SK-N-SH (cell line): ENCODE data around the gene IRX2. TPM values are rescaled to one million over a fixed set of nuclear protein-coding genes. Genes with fewer than 3 reads are reported as not detected.

Source experiments
- CTCF ChIA-PET: fragments of 300-600, 350-600 bp; formaldehyde crosslinking; extraction: SDS; loops from one replicate; lab custom pipeline; 2021; lab: Yijun Ruan, JAX
- POLR2A ChIA-PET: fragments of 350-600 bp; sonication (Branson Sonifier 250); formaldehyde crosslinking; extraction: SDS; loops from one replicate; lab custom pipeline; 2020; ENCODE audit warnings: antibody characterized with exemption, inconsistent platforms; lab: Yijun Ruan, JAX
- DNase-seq: peaks from one replicate; pipeline ENCODE4 v3.0.0; 2012
- H2AFZ ChIP-seq: fragments of 200-600 bp; sonication (generic); 2 replicates; pipeline ENCODE4 v1.8.1; 2016; ENCODE audit warnings: antibody characterized with exemption, mild to moderate bottlenecking, low read depth
- H3F3A ChIP-seq: fragments of 200-600 bp; sonication (generic); replicated peaks from 2 replicates; pipeline ENCODE3; 2016; ENCODE audit warnings: antibody characterized with exemption, mild to moderate bottlenecking; ENCODE audit not compliant: insufficient read depth
- H3K27ac ChIP-seq, 2 experiments: fragments of 200-500 bp in 1 of 2; fragments of 200-600 bp in 1 of 2; sonication (Bioruptor generic) in 1 of 2; sonication (generic), shearing (Covaris generic) in 1 of 2; 2 replicates each; pipeline versions ENCODE4 v1.5.1 to v1.6.1; 2014 to 2016; ENCODE audit warnings: low read depth in 2 of 2, inconsistent platforms in 1 of 2, low read length in 1 of 2, mild to moderate bottlenecking in 1 of 2, mixed read lengths in 1 of 2
- H3K27me3 ChIP-seq: fragments of 200-600 bp; sonication (generic), shearing (Covaris generic); 2 replicates; pipeline ENCODE4 v1.6.1; 2016; ENCODE audit warnings: mixed run types; ENCODE audit not compliant: insufficient read depth
- H3K36me3 ChIP-seq, 2 experiments: fragments of 200-500 bp in 1 of 2; fragments of 200-600 bp in 1 of 2; sonication (Bioruptor generic) in 1 of 2; sonication (generic) in 1 of 2; replicated peaks in 1 of 2; 2 replicates each; pipeline versions ENCODE3 to v1.5.1; 2014 to 2016; ENCODE audit warnings: low read length in 1 of 2, mild to moderate bottlenecking in 1 of 2; ENCODE audit not compliant: insufficient read depth in 2 of 2, control insufficient read depth in 1 of 2
- H3K4me1 ChIP-seq, 2 experiments: fragments of 200-500 bp in 1 of 2; fragments of 200-600 bp in 1 of 2; sonication (Bioruptor generic) in 1 of 2; sonication (generic), shearing (Covaris generic) in 1 of 2; 2 replicates each; pipeline versions ENCODE4 v1.5.1 to v1.6.1; 2014 to 2016; ENCODE audit warnings: low read depth in 1 of 2, low read length in 1 of 2, mixed run types in 1 of 2; ENCODE audit not compliant: insufficient read depth in 2 of 2, control insufficient read depth in 1 of 2
- H3K4me2 ChIP-seq: fragments of 200-600 bp; sonication (generic), shearing (Covaris generic); 2 replicates; pipeline ENCODE4 v1.6.1; 2017; ENCODE audit warnings: mixed run types
- H3K4me3 ChIP-seq, 2 experiments: fragments of 200-500 bp in 1 of 2; fragments of 200-600 bp in 1 of 2; sonication (Bioruptor generic) in 1 of 2; sonication (generic), shearing (Covaris generic) in 1 of 2; 2 replicates each; pipeline versions ENCODE4 v1.5.1 to v1.8.1; 2014 to 2016; ENCODE audit warnings: low read depth in 2 of 2, inconsistent platforms in 1 of 2, low read length in 1 of 2, mild to moderate bottlenecking in 1 of 2, mixed read lengths in 1 of 2, moderate library complexity in 1 of 2
- H3K79me2 ChIP-seq: fragments of 200-600 bp; sonication (generic); 2 replicates; pipeline ENCODE4 v1.8.1; 2017; ENCODE audit warnings: mild to moderate bottlenecking; ENCODE audit not compliant: insufficient read depth
- H3K9ac ChIP-seq: fragments of 200-600 bp; sonication (generic); 2 replicates; pipeline ENCODE4 v1.6.1; 2017; ENCODE audit warnings: mixed run types
- H3K9me2 ChIP-seq: fragments of 200-600 bp; sonication (generic); 2 replicates; pipeline ENCODE4 v1.6.1; 2017; ENCODE audit warnings: mixed run types
- H3K9me3 ChIP-seq: fragments of 200-600 bp; sonication (generic); 2 replicates; pipeline ENCODE4 v1.6.1; 2017; ENCODE audit warnings: mixed run types, mild to moderate bottlenecking, moderate library complexity
- H4K20me1 ChIP-seq: fragments of 200-600 bp; sonication (generic); 2 replicates; pipeline ENCODE4 v1.6.1; 2017; ENCODE audit warnings: mild to moderate bottlenecking, mixed run types; ENCODE audit not compliant: insufficient read depth
- CHD2 ChIP-seq: fragments of 150-350 bp; IDR thresholded peaks from 2 replicates; pipeline ENCODE4 v1.6.1; 2018; ENCODE audit warnings: low read length; ENCODE audit not compliant: partially characterized antibody
- CTCF ChIP-seq: fragments of 200-600 bp; sonication (generic); IDR thresholded peaks from 2 replicates; pipeline ENCODE4 v1.6.1; 2017; ENCODE audit warnings: antibody characterized with exemption, mild to moderate bottlenecking, moderate library complexity
- ELF1 ChIP-seq: IDR thresholded peaks from 2 replicates; pipeline ENCODE4 v1.4.0; 2012
- FOXM1 ChIP-seq: IDR thresholded peaks from 2 replicates; pipeline ENCODE4 v1.4.0; 2012; ENCODE audit warnings: low read depth, mild to moderate bottlenecking
- IRF3 ChIP-seq: fragments of 150-350 bp; IDR thresholded peaks from 2 replicates; pipeline ENCODE4 v1.6.1; 2016; ENCODE audit warnings: mild to moderate bottlenecking, low read depth, low read length
- JUND ChIP-seq: IDR thresholded peaks from 2 replicates; pipeline ENCODE4 v1.4.0; 2012
- MEF2A ChIP-seq: IDR thresholded peaks from 2 replicates; pipeline ENCODE4 v1.4.0; 2012; ENCODE audit warnings: low read depth, borderline replicate concordance
- MXI1 ChIP-seq: IDR thresholded peaks from 2 replicates; pipeline ENCODE4 v1.6.1; 2012; ENCODE audit warnings: mild to moderate bottlenecking, low read depth, low read length, improper control_type of control experiment
- NRF1 ChIP-seq: IDR thresholded peaks from 2 replicates; pipeline ENCODE4 v1.6.1; 2012; ENCODE audit warnings: low read depth, mild to moderate bottlenecking, low read length
- RCOR1 ChIP-seq: fragments of 150-350 bp; IDR thresholded peaks from 2 replicates; pipeline ENCODE4 v1.6.1; 2017; ENCODE audit warnings: antibody characterized with exemption, low read length
- REST ChIP-seq: IDR thresholded peaks from 2 replicates; pipeline ENCODE4 v1.6.1; 2012; ENCODE audit warnings: mild to moderate bottlenecking, low read depth, low read length, moderate library complexity
- RXRA ChIP-seq: IDR thresholded peaks from 2 replicates; pipeline ENCODE4 v1.4.0; 2012; ENCODE audit warnings: low read depth, mild to moderate bottlenecking, borderline replicate concordance
- SIN3A ChIP-seq: IDR thresholded peaks from 2 replicates; pipeline ENCODE4 v1.6.1; 2012; ENCODE audit warnings: low read depth, mild to moderate bottlenecking, low read length, moderate library complexity, borderline replicate concordance
- TCF12 ChIP-seq: IDR thresholded peaks from 2 replicates; pipeline ENCODE4 v1.4.0; 2012
- USF1 ChIP-seq: IDR thresholded peaks from 2 replicates; pipeline ENCODE4 v1.4.0; 2012; ENCODE audit warnings: low read depth, borderline replicate concordance
- USF2 ChIP-seq: fragments of 150-350 bp; IDR thresholded peaks from 2 replicates; pipeline ENCODE4 v1.6.1; 2017; ENCODE audit warnings: antibody characterized with exemption, low read length, low read depth, borderline replicate concordance
- YY1 ChIP-seq: IDR thresholded peaks from 2 replicates; pipeline ENCODE4 v1.4.0; 2012; ENCODE audit warnings: low read depth, mild to moderate bottlenecking
- ZBTB33 ChIP-seq: IDR thresholded peaks from 2 replicates; pipeline ENCODE4 v1.4.0; 2012; ENCODE audit warnings: low read depth, borderline replicate concordance
- WGBS: methylation state at CpG from one replicate; pipeline ENCODE4 v1.1.6; 2017; ENCODE audit warnings: low lambda C conversion rate; 5-methylcytosine and 5-hydroxymethylcytosine counted together
- polyA plus RNA-seq, 3 experiments: library from polyadenylated mRNA; depleted of rRNA; stranded (reverse); fragments of >200 nt; gene quantifications; 2 replicates each; pipeline ENCODE4 v1.2.3, GENCODE V29; 2012

Gene IRX2
- polyA plus RNA-seq, 1 of the 3 experiments (the other 2 are of a cell fraction) = not detected

- no peak overlapping the region for H3K9ac ChIP-seq
- 3% methylated on average over 6 of the region's 6 CpGs for WGBS
- H3K36me3 ChIP-seq = no peaks in the 10 kb centered on the region
These were observed 21.9 kb upstream of the IRX2 start for GRCh38 chr5:2773327-2773726.

More at GRCh38 chr5:2773327-2773726, 21.9 kb upstream of the IRX2 start:
- Histone ChIP-seq H3K79me2 (no peaks in the 10 kb centered on the region), H3F3A (no peaks in the 10 kb centered on the region), H3K27ac (no peak overlapping the region), H3K4me2 (no peak overlapping the region), H3K9me2 (no peaks in the 10 kb centered on the region; the same call in 1 of the 2 replicates), H3K27me3 (no peaks in the 10 kb centered on the region), H4K20me1 (no peaks in the 10 kb centered on the region), H3K4me1 (no peaks in the 10 kb centered on the region), H3K4me3 (no peak overlapping the region), H3K9me3 (no peaks in the 10 kb centered on the region), H2AFZ (no peak overlapping the region)
- no peak for DNase-seq
- POLR2A ChIA-PET = no interaction called here
- CTCF ChIA-PET = no interaction called here
- TF ChIP-seq USF1 (no peak), MXI1 (no peak), MEF2A (no peak), REST (no peak), SIN3A (no peak), ZBTB33 (no peak), USF2 (no peak), RCOR1 (no peak), TCF12 (no peak), IRF3 (no peak), CHD2 (no peak), ELF1 (no peak), CTCF (no peak), NRF1 (no peak), RXRA (no peak), JUND (no peak), FOXM1 (no peak), YY1 (no peak)
